AG08396 (cell line): ENCODE measurements around the gene FMNL3.
A peak's percentile ranks its signal among the peaks of the same experiment; 100 is the strongest.

Experiments
- DNase-seq: peaks from one replicate; pipeline ENCODE4 v3.0.0; 2012; ENCODE audit warnings: low spot score, mixed read lengths

The FMNL3 gene

DNA sequence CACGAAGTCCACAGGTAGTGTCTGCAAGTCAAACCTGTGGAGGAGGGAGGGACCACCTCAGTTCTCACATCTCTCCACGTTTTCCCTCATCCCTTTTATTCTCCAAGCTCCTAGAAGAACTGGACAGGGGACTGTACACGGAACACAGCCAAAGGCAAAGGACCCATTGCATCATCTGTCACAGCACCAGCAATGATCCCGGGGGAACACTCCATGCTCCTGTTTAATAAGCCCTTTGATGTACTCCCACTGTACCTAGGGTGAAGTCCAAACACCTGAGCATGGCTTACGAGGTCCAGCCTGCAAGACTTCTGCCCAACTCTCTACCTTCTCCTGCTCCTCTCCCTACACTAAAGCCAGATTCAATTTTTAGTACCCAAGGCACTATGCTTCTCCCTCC, 57.3 kb downstream of the FMNL3 start:
- DNase-seq, result no peak

DNA sequence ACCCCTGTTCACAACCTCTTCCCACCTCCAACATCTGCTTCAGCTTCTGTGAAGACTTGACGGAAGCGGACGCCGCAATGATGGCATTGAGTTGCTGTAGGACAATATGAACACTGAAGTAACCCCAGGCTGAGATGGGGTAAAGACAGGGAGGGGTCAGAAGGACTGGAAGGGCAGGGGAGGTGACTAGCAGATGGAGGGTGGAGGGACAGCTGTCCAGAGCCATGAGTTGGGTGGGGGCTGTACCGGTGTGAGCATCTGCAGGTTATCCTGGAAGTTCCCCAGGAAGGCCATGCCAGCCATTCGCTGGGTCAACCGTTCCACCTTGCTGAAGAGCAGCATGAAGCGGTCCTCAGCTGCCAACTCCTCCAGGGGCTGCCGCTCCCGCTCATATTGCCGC, 57.8 kb downstream of the FMNL3 start:
- no peak for DNase-seq

DNA sequence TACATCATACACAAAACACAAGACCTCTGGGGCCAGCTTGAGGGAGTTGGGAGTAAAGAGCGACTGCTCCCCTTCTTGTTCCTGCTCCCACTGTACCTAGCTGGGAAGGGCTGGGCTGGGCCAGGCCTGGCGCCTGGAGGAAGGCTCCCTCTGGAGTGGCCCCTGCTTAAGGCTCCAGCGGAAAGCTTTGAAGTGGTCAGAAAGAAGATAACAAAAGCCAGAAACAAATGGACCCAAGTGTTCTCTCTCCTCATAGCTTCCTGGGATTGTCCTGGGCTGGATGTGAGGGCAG, 58.5 kb downstream of the FMNL3 start:
- no peak for DNase-seq

DNA sequence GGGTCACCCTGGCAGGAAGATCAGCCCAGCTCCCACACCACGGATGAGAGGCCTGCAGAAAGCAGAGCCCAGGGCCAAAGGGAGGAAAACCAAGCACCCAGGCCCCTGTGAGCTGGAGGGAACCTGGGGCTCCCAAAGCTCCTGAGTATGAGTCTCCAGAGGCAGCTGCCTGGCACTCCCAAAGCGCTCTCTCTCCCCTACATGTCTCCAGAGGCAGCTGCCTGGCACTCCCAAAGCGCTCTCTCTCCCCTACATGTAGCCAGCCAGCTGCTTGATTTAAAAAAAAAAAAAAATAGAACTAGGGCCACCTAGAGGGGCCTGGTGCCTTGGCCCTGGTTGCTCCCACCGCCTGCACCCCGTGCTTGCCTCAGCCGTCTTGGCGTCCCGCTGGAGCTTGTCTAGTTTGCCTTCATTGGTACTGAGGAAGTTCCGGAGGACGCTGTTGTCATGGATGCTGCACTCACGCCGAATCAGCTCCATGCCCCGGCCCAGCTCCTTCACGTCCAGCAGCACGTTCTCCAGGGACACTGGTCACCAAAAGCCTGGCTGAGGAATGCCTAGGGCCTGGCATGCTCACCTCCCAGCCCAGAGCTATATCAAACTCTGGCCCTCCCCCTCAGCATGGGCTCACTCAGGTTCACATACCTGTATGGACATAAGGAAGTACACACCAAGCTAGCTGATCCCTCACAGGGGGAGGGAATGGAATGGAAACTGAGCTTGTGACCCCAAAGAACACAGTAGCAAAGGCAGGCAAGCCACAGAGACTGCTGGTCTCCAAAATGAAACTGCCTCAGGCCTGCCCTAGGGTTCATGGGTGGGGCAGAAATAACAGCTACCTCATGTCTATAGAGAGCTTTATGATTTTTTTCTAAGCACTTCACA, 59.1 kb downstream of the FMNL3 start:
- no peak for DNase-seq

DNA sequence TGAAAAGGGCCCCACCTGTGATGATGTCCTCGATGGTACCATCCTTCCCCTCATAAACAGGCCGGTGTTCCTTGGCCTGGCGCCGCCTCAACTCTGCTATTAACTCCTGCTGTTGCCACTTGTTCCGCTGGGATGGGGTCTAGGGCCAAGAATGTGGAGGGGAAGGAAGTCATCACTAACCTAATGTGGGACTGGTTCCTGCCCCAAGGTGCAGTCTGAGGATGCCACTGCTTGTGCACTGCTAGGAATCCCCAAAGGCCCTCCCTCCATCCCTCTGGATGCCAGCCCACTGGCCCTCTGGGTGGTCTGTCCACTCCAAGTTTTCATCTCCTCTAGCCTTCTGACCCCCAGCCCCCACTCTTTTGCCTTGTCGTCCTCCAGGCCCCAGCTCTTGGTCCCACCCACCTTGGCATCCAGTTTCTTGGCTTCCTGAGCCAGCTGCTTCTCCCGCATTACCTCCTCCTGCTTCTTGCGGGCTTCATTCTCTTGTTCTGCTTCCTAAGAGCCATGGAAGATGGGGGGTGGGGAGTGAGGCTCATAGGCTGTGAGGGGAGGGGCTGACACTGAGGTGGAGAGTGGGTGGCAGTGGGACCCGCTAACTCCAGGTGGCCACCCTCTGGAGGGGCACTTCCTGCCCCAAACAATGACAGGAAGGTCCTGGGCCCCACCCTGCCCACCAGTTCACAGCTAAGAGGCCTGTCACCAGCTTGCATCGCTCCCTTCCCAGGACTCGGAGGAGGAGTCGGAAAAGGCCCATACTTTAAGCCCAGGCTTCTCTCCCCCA, 60.1 kb downstream of the FMNL3 start:
- DNase-seq, result no peak

DNA sequence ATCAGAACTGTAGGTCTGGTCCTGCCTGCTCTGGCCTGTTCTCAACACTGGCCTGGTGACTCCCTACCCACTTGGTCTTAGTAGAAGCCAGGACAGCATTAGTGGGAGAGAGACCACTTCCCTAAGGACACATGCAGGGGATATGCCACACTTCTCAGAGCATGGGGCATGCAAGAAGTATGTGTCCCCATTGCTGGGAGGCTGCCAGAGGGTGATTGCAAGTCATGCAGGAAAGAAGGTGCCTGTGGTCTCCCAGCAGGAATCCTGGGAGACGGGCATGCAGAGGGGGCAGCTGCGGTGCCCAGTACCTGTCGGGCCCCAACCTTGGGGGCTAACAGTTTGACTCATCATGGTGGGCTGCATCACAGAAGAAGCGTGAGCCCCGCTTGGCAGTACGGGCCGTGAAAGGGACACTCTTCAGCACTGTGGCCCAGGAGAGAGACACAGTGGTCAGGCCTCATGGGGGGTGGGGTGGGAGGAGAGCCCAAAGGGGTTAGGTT, 60.8 kb downstream of the FMNL3 start:
- DNase-seq, result no peak

DNA sequence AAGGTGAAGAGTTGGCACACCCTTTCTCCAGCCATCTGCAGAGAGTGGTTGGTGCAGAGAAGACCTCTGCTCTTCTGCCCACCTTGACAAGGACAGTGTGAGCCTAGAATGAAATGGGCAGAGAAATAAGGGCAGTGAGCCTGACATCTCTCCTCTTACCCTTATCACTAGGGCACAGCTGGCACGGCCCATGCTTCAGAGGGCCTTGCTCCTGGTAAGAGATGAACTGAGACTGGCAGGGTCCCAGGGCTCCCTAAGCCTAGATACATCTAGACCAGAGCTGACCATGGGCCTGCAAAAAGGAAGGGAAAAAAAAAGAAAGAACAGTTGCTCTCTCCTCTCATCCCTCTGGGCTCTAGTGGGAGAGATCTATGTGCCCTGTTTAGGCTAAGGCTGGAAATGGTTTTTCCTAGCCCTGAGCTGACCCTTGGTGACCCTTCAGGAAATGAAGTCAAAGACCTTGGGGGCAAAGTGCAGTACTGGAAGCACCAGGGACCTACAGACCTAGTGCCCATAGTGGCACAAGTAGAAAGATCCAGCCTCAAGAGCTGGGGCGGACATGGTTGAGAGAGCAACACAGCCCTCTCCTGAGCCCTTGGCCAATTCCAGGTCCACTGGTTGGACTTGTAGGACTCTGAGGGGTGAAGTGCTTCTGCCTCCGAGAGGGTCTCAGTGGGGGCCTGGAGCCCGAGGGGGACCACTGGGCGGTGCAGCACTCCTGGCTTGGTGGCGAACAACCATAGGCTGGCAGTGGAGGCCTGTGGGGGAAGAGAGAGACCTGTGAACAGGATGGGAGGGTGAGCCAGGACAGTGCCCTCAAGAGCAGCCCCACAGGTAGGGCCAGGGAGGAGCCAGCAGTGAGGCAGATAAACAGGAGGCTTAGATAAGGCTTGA, 61.8 kb downstream of the FMNL3 start:
- no peak for DNase-seq

DNA sequence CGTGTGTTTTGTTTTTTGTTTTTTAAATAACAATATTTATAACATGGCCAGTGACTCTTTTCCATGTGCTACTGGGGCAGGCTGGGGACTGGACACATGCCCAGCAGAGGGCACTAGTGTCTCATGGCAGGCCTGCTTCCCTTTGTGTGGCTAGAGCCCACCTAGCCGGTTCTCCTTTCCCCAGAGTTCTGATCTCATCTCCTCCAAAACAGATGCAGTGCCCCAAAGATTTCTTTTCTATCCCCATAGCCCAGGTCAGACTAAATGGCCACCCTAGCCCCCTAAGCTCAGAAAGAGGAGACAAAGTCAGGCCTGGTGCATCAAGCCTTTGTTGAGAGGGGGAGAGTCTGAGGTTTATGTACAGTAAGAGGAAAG, 62.6 kb downstream of the FMNL3 start:
- DNase-seq, result peak; percentile 91

DNA sequence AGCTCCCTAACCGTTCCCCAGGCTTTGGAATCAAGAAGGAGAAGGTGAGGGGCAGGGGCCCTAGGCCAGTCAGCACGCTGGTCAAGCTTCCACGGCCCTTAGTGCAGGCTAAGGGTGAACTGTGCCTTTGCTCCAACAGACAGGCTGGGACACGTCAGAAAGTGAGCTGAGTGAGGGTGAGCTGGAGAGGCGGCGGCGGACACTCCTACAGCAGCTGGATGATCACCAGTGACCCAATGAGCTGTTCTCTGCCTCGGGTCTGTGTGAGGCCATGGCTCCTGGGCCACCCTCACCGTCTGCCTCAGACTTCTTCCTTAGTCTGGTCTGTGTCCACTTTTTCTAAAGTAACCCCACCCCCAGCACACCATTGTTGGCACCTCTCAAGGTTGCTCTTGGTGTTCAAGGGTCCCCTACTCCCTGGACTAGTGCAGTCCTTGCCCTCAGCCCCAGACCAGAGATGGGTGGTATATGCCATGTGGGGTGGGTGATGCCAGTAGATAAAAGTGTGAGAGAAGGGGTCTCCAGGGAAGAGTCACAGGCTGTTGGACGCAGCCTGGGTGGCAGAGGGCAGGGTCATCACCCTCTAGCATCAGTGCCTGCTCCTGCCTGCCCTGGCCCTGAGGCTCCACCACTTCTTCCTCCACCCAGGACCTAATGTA, 63.1 kb downstream of the FMNL3 start:
- no peak for DNase-seq

DNA sequence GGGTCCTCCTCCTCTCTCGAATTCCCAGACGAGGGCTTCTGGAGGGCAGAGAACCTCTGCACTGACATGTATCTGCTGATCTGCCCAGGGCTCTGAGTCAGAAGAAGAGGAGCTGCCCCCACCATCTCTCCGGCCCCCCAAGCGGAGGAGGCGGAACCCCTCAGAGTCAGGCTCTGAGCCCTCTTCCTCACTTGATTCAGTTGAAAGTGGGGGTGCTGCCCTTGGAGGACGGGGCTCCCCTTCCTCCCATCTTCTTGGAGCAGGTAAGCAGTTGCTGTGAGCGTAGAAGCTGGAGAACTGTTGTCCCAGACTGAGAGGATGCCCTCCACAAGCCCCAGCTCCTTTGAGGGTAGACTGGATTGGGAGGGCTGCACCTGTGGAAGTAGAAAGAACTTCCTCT, 64.1 kb downstream of the FMNL3 start:
- no peak for DNase-seq

DNA sequence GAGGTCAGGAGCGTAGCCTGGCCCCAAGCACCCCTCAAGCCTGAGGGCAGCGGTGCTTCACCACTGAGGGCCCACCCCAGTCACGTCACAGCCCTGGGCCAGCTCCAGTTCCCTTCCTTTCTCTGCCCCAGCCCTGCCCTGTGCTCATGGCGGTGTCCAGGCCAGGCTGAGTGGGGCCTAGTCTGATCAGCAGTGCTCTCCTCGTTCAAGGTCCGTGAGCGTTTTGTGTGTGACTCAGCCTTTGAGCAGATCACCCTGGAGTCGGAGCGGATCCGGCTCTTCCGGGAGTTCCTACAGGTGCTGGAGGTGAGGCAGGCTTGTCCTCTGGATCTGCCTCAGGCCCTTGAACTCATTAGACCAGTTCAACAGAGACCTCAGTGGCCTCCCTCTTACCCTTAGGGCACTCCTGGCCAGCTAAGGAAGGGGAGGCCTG, 64.8 kb downstream of the FMNL3 start:
- no peak for DNase-seq

DNA sequence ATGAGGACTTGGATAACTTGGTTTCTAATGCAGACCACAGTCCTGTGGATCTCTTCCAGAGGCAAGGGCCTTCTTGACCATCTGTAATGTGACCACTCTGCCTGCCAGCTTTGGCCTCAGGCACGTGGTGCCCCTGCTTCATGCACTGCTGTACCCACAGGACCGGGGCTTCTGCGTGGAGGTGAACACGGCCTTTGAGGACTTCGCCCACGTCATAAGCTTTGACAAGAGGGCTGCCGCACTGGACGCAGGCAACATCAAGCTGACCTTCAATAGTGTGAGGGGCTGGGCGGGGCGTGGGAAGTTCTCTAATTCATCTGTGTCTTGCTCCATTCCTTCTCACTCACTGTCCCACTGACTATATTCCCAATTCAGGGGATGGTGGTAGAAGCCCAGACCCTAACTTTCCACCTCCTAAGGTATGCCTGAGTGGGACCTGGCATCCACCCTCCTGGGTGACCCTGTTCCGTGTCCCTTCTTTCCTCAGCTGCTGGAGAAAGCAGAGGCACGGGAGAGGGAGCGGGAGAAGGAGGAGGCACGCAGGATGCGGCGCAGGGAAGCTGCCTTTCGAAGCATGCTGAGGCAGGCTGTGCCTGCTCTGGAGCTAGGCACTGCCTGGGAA, 65.3 kb downstream of the FMNL3 start:
- DNase-seq, result no peak

DNA sequence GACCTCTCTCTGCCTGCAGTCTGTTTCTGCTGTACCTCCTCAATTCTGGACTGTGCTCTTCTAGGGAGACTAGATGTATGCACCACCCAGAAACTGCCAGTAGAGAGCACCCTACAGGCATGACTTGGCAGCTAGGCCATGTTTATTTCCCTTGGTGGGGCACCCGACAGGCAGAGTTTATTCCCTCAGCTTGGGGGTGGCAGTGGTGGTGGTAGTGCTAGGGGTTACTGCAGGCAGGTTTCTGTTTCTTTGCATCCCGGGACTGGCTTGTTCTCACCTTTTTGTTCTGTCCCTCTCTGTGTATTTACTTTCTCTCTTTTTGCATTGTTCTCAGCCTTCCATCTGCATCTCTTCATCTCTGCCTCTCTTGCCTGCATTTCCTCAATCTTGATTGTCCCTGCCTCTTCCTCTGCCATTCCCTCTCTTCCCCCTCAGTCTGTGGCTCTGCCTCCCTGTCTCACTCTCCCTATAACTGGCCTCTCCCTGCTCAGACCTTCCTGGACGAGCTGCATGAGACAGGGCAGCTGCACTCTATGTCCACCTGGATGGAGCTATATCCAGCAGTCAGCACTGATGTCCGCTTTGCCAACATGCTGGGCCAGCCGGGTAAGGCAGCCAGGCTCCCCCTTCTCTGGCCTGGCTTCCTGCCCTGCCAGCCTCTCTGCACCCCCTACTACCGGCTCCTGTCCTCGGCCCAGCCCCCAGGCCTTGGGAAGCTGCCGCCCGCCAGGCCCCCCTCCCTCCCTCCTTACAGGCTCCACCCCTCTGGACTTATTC, 70.0 kb downstream of the FMNL3 start:
- DNase-seq, result peak; percentile 85

DNA sequence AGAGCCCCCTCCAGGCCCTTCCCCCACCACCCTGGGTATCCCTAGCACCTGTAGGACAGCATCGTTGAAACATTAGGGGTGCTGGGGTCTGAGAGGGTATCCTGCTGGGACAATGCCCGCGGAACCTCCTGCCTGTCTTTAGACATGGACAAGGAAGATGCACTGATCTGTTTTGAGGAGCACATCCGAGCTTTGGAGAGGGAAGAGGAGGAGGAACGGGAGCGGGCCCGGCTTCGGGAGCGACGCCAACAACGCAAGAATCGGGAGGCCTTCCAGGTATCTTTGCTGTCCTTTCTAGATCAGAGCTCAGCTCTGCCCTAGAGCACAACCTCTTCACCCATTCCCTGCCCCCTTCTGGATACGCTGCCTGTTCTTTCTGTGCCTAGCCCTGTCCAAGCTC, 70.6 kb downstream of the FMNL3 start:
- DNase-seq, result no peak

DNA sequence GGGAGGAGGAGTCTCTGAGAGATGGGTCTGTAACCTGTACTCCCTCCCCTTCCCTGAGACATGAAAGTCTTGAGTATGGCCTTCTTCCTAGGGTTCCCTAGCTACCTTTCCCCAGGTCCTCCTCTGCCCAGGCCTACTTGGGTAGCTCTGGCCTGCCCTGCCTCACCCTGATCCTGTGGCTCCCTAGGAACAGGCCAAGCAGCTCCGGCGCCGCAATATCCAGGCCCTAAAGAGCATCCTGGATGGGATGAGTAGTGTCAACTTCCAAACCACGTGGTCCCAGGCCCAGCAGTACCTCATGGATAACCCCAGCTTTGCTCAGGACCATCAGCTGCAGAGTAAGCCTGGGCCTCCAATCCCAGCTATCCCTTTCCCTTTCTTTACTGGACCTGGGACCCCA, 71.5 kb downstream of the FMNL3 start:
- no peak for DNase-seq

DNA sequence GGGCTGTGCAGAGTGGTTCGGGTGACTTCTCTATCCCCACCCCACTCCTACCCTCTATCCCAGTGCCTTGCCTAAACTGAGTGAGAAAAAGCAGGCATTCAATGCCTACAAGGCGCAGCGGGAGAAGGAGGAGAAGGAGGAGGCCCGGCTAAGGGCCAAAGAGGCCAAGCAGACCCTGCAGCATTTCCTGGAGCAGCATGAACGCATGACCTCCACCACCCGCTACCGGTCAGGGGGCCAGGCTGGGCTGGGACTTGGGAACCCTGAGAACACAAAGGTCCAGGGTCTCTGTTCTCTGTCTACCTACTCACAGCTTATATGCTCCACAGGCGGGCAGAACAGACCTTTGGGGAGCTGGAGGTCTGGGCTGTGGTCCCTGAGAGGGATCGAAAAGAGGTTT, 72.2 kb downstream of the FMNL3 start:
- no peak for DNase-seq

DNA sequence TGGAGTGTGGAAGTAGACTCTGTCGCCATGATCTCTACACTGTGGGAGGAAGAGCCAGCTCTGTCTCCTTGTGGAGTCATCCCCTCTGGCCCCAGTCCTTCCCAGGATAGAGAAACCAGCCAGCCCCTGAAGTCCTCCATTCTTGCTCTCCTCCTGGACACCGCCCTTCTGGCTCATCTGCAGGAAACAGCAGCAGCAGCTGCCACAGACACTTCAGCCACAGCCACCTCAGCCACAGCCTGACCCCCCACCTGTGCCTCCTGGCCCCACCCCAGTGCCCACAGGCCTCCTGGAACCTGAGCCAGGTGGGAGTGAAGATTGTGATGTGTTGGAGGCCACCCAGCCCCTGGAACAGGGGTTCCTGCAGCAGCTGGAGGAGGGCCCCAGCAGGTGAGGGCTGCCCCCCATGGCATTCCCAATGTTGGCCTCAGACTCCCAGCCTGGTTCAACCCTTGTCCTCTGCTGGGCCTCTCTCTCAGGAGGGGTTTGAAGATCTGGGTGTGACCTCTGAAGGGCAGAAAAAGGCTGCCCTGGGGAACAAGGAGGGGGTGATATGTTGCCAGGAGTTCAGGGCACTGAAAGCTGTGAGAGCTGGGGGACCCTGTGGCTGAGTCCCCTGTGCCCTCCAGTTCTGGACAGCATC, 73.4 kb downstream of the FMNL3 start:
- no peak for DNase-seq

DNA sequence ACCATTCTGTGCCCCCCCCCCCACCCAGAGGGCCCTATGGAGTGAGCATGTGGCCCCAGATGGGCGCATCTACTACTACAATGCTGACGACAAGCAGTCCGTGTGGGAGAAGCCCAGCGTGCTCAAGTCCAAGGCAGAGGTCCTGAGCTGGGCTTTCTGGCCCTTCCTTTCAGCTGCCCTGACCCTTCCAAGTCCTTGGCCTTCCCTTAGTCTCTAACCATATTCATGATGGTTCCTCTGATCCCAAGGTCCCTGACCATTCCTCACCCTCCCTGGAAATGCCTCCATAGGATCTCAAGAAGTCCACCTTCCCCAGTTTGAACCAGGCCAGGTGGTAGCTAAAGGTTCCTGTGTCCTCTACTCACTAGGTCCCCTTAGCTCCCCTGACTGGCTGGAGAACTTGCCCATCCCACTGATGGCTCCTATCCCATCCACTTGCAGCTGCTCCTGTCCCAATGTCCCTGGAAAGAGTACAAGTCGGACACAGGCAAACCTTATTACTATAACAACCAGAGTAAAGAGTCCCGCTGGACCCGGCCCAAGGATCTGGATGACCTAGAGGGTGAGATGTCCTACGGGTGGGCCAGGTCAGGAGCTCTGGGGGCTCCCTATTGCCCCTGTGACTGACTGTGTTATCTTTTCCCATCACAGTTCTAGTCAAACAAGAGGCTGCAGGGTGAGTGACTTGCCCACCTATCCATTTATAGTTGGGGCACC, 74.1 kb downstream of the FMNL3 start:
- no peak for DNase-seq

DNA sequence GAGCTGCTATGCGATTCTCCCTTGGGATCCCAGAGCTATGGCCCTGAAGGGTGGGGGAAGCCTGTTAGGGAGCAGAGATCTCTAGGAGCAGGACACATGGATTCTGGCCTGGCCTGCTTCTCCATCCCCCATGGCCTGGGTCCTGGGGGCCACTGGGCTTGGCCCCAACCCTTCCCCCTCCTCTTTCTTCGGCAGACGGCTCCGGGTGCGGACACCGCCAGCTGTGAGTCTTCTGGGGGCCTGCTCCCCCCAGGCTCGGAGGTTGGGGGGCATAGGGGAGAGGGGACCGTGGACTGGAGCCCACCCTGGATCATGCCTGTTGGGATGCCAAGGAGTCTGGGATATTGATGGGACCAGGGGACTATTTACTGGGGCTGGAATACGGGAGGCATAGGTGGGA, 74.8 kb downstream of the FMNL3 start:
- no peak for DNase-seq
